ENCODE results near the gene USP48. TPM values are rescaled to one million over a fixed set of nuclear protein-coding genes. Genes with fewer than 3 reads are reported as not detected.

Gene USP48
- total RNA-seq, 2 donors from 2014 or later = 36.2 to 47.5 TPM

DNA sequence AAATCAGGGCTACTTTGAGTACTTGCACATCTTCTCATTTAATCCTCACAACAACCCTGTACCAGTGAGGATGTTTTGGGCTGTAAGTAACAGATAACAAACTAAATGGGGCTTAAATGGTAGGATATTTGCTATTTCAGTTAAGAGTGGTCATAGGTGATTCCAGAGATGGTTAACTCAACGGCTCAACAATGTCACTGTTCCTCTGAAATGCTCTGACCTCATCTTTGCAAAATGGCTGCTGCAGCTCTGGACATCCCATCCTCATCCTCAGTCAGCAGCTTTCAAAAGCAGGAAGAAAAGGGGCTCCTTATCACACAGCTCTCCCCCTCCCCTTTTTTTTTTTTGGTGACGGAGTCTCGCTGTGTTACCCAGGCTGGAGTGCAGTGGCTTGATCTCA, 30.6 kb upstream of the USP48 start:
- Histone ChIP-seq H3K27ac (no peak overlapping the region), H3K4me1 (replicated peaks) (no peaks in the 10 kb centered on the region), H3K9me3 (no peaks in the 10 kb centered on the region), H3K36me3 (no peaks in the 10 kb centered on the region), H3K4me3 (no peak overlapping the region), H3K27me3 (replicated peaks; ENCODE audit: insufficient read depth) (no peaks in the 10 kb centered on the region)
- WGBS = 91% methylated on average over 3 of the region's 3 CpGs
- TF ChIP-seq POLR2A (IDR thresholded peaks at IDR 0.05) (no peak), POLR2AphosphoS5 (IDR thresholded peaks at IDR 0.05) (no peak)
- TF ChIP-seq, protein P1, sequence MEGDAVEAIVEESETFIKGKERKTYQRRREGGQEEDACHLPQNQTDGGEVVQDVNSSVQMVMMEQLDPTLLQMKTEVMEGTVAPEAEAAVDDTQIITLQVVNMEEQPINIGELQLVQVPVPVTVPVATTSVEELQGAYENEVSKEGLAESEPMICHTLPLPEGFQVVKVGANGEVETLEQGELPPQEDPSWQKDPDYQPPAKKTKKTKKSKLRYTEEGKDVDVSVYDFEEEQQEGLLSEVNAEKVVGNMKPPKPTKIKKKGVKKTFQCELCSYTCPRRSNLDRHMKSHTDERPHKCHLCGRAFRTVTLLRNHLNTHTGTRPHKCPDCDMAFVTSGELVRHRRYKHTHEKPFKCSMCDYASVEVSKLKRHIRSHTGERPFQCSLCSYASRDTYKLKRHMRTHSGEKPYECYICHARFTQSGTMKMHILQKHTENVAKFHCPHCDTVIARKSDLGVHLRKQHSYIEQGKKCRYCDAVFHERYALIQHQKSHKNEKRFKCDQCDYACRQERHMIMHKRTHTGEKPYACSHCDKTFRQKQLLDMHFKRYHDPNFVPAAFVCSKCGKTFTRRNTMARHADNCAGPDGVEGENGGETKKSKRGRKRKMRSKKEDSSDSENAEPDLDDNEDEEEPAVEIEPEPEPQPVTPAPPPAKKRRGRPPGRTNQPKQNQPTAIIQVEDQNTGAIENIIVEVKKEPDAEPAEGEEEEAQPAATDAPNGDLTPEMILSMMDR (IDR thresholded peaks at IDR 0.05) = no peak
- intact Hi-C loops (cut with DNase I) = no loop called here
- DNase-seq (ENCODE audit: low spot score) = no peak

DNA sequence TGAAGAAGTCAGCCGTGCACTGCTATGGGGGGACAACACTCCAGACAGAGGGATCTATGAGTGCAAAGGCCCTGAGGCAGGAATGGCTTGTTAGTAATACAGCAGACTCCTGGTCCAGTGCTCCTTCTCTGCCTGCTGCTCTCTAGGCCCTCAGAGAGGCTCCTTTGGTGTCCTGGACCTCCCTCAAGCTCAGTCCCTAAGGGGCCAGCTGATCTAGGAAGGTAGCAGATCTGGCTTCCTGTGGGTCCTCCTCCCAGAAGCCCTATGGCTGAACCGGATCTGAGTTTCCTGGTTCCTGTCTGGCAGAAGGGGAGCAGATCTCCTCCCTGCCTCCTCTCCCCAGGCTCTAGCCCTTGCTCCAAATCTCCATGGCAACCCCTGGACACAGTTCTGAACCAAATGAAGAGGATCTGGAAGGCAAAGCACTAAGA, 28.9 kb upstream of the USP48 start, which contains the start of gene LDLRAD2:
Gene LDLRAD2 (plus strand): TSS at position 391 of the 431 bp plus-strand sequence. CDS start 187 bp downstream, outside the sequence.
- WGBS = 52% methylated on average over 2 of the region's 2 CpGs
- Histone ChIP-seq H3K36me3 (no peaks in the 10 kb centered on the region), H3K4me1 (replicated peaks) (no peaks in the 10 kb centered on the region), H3K27me3 (replicated peaks; ENCODE audit: insufficient read depth) (no peaks in the 10 kb centered on the region), H3K27ac (no peak within 1 kb of the TSS), H3K4me3 (no peak within 1 kb of the TSS), H3K9me3 (no peaks in the 10 kb centered on the region)
- TF ChIP-seq, protein P1 (IDR thresholded peaks at IDR 0.05) = no peak
- TF ChIP-seq POLR2A (IDR thresholded peaks at IDR 0.05) (no peak), POLR2AphosphoS5 (IDR thresholded peaks at IDR 0.05) (no peak)
- intact Hi-C loops (cut with DNase I) = no loop called here
- DNase-seq (ENCODE audit: low spot score) = no peak

DNA sequence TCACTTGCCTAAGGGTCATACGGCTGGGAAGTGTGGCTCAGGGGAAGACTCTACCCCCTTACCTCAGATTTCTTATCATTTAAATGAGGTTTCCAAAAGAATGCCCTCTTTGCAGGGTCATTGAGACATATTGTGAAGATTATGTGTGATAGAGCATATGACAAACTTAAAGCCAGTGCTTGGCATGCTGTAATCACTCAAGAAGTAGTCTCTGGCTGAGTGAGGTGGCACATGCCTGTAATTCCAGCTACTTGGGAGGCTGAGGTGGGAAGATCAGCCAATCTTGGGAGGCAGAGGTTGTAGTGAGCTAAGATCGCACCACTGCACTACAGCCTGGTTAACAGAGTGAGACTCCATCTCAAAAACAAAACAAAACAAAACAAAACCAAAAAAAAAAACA, 21.6 kb upstream of the USP48 start:
- H3K9me3 ChIP-seq = no peaks in the 10 kb centered on the region
- H3K27me3 ChIP-seq (replicated peaks; ENCODE audit: insufficient read depth) = no peaks in the 10 kb centered on the region
- intact Hi-C loops (cut with DNase I) = no loop called here
- 70% methylated on average over 2 of the region's 2 CpGs for WGBS
- H3K27ac ChIP-seq = no peak overlapping the region
- no peak overlapping the region for H3K4me3 ChIP-seq
- H3K36me3 ChIP-seq = no peaks in the 10 kb centered on the region
- no peak for DNase-seq (ENCODE audit: low spot score)
- H3K4me1 ChIP-seq (replicated peaks) = no peaks in the 10 kb centered on the region
- TF ChIP-seq POLR2A (IDR thresholded peaks at IDR 0.05) = no peak
- no peak for TF ChIP-seq POLR2AphosphoS5 (IDR thresholded peaks at IDR 0.05)
- TF ChIP-seq, protein P1 (IDR thresholded peaks at IDR 0.05) = no peak

DNA sequence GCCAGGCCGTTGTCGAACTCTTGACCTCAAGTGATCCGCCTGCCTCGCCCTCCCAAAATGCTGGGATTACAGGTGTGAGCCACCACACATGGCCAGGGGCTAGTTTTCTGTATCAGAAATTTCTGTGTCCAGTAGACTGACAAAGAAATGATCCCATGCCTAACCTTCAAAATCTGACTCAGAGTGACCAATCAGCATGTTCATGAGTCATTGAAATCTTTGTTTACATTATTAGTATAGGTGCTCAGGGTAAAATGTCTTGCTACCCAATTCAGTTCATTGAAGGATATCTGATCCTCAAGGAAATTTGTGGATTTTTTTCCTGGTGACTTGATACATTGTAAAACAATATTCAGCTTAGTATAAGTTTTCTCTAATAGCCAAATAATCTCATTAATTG, 18.2 kb upstream of the USP48 start:
- H3K4me1 ChIP-seq (replicated peaks) = no peaks in the 10 kb centered on the region
- no peak for TF ChIP-seq POLR2AphosphoS5 (IDR thresholded peaks at IDR 0.05)
- intact Hi-C loops (cut with DNase I) = no loop called here
- H3K9me3 ChIP-seq = no peaks in the 10 kb centered on the region
- no peak overlapping the region for H3K4me3 ChIP-seq
- no peak for DNase-seq (ENCODE audit: low spot score)
- WGBS = 95% methylated on average over 4 of the region's 4 CpGs
- no peaks in the 10 kb centered on the region for H3K27me3 ChIP-seq (replicated peaks; ENCODE audit: insufficient read depth)
- H3K27ac ChIP-seq = no peak overlapping the region
- no peaks in the 10 kb centered on the region for H3K36me3 ChIP-seq

DNA sequence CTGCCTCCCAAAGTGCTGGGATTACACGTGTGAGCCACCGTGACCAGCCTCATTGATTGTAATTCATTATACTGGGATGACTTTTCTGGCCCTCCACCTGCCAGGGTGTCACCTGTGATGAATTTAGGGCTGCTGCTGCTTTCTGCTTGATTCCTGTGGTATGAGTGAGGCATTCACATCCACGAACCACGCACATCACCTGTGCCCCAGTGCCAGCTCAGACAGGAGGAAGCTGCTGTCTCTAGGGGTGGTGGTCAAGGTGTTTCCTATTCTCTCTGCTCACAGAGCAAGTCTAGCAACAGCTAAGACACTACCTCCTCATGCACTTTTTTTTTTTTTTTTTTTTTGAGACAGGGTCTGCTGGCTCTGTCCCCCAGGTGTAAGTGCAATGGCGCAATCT, 16.8 kb upstream of the USP48 start:
- Histone ChIP-seq H3K36me3 (no peaks in the 10 kb centered on the region), H3K9me3 (no peaks in the 10 kb centered on the region), H3K27ac (no peak overlapping the region), H3K4me3 (no peak overlapping the region), H3K27me3 (replicated peaks; ENCODE audit: insufficient read depth) (no peaks in the 10 kb centered on the region), H3K4me1 (replicated peaks) (no peaks in the 10 kb centered on the region)
- intact Hi-C loops (cut with DNase I) = no loop called here
- TF ChIP-seq, protein P1 (IDR thresholded peaks at IDR 0.05) = no peak
- TF ChIP-seq POLR2A (IDR thresholded peaks at IDR 0.05) (no peak), POLR2AphosphoS5 (IDR thresholded peaks at IDR 0.05) (no peak)
- 78% methylated on average over 5 of the region's 5 CpGs for WGBS
- DNase-seq (ENCODE audit: low spot score) = no peak

Data from prostate gland (tissue), 2 donors.